ENCODE results near the gene IGFBP4. TPM values are rescaled to one million over a fixed set of nuclear protein-coding genes. Genes with fewer than 3 reads are reported as not detected.

IGFBP4 gene
- total RNA-seq, 1 donor from 2014 or later = 700 TPM

- DNase-seq (ENCODE audit: extremely low spot score in 2 of 2) = peak in 1 of 2 donors; percentile 93
- peaks cover 3 to 23% of the 10 kb centered on the region in 2 donors for H3K36me3 ChIP-seq
- no peaks in the 10 kb centered on the region for H3K9me3 ChIP-seq
- no peak overlapping the region for H3K4me3 ChIP-seq
- peak overlapping the region; percentile 77 for H3K27ac ChIP-seq
- no peaks in the 10 kb centered on the region for H3K27me3 ChIP-seq
- peak in 1 of 2 donors; percentile 78 for TF ChIP-seq POLR2AphosphoS5 (IDR thresholded peaks at IDR 0.05; ENCODE audit: insufficient read depth in 1 of 2, low read depth in 1 of 2)
- no peak for TF ChIP-seq POLR2A (IDR thresholded peaks at IDR 0.05)
- intact Hi-C loops (cut with DNase I) = no loop called here
- H3K4me1 ChIP-seq = peaks cover 80% of the 10 kb centered on the region
Observed at GRCh38 chr17:40459636-40460603, 16.7 kb downstream of the IGFBP4 start.

GRCh38 chr17:40460604-40460967 is 17.3 kb downstream of the IGFBP4 start:
- H3K27me3 ChIP-seq = no peaks in the 10 kb centered on the region
- H3K36me3 ChIP-seq = peaks cover 0 to 19% of the 10 kb centered on the region in 2 donors
- H3K4me3 ChIP-seq = no peak overlapping the region
- H3K4me1 ChIP-seq = peaks cover 78% of the 10 kb centered on the region
- TF ChIP-seq CTCF (IDR thresholded peaks at IDR 0.05) = no peak
- TF ChIP-seq POLR2AphosphoS5 (IDR thresholded peaks at IDR 0.05; ENCODE audit: insufficient read depth in 1 of 2, low read depth in 1 of 2) = no peak
- TF ChIP-seq POLR2A (IDR thresholded peaks at IDR 0.05) = no peak
- no peak for DNase-seq (ENCODE audit: extremely low spot score in 2 of 2)
- intact Hi-C loops (cut with DNase I) = no loop called here
- no peaks in the 10 kb centered on the region for H3K9me3 ChIP-seq
- peak overlapping the region; percentile 77 for H3K27ac ChIP-seq

- Histone ChIP-seq H3K27ac (peak overlapping the region; percentile 77), H3K27me3 (no peaks in the 10 kb centered on the region), H3K36me3 (peaks cover 0 to 13% of the 10 kb centered on the region in 2 donors), H3K4me3 (no peak overlapping the region), H3K9me3 (no peaks in the 10 kb centered on the region), H3K4me1 (peaks cover 72% of the 10 kb centered on the region)
- DNase-seq (ENCODE audit: extremely low spot score in 2 of 2) = no peak
- TF ChIP-seq CTCF (IDR thresholded peaks at IDR 0.05) (no peak), POLR2AphosphoS5 (IDR thresholded peaks at IDR 0.05; ENCODE audit: insufficient read depth in 1 of 2, low read depth in 1 of 2) (peak in 1 of 2 donors; percentile 77)
- intact Hi-C loops (cut with DNase I) = no loop called here
Observed at GRCh38 chr17:40460968-40461731, 17.9 kb downstream of the IGFBP4 start.

- Histone ChIP-seq H3K36me3 (peaks cover 0 to 9% of the 10 kb centered on the region in 2 donors), H3K4me1 (peaks cover 65% of the 10 kb centered on the region), H3K27ac (peak overlapping the region; percentile 77), H3K27me3 (no peaks in the 10 kb centered on the region), H3K4me3 (no peak overlapping the region), H3K9me3 (no peaks in the 10 kb centered on the region)
- intact Hi-C loops (cut with DNase I) = no loop called here
- peak in 1 of 2 donors; percentile 10 for TF ChIP-seq POLR2AphosphoS5 (IDR thresholded peaks at IDR 0.05; ENCODE audit: insufficient read depth in 1 of 2, low read depth in 1 of 2)
- peak in 1 of 2 donors; percentile 17 for TF ChIP-seq POLR2A (IDR thresholded peaks at IDR 0.05)
- TF ChIP-seq CTCF (IDR thresholded peaks at IDR 0.05) = no peak
- no peak for DNase-seq (ENCODE audit: extremely low spot score in 2 of 2)
Observed at GRCh38 chr17:40461732-40462342, 18.6 kb downstream of the IGFBP4 start.

All from vagina (tissue), 2 donors.